ENCODE data around the gene UPF3A.
A peak's percentile ranks its signal among the peaks of the same experiment; 100 is the strongest.

Gene UPF3A

DNA sequence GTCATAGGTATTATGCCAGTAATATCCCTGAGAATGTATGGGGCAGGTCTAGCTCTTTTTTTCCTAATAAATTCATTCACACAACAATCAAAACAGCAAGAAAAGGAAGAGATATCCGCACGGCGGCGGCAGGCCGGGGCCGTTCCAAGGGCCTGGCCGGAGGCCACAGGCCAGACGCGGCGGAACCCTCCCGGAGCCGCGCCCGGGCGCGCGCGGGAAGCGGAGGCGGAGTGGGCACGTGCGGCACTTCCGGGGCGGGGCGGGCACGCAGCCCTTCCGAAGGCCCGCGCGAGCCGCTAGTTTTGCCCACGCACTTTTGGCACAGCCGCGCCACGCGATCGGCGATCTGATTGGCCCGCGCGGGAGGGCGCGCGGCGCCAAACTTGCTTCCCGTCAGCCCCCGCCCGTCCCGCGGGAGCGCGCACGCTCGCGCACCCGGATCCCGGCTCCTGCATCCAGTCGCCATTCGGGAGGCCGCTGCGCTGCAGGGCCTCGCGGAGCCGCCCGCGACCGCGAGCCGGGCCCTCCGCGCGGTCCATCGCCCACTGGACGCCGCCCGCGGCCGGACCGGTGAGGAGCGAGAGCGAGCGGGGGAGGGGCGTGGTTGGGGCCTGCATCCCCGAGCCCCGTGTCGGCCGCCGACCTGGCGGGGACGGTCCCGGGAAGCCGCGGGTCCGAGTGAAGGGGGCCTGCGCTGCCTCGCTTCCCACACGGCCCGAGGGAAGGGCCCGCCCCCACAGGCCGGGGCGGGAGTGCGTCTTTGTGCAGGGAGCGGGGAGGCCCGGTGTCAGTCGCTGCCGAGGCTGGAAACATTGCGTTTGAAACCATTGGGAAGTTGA, 32.9 kb downstream of the UPF3A start, which contains the start of gene CHAMP1:
TSS of gene CHAMP1 (plus strand) at position 430 of the 839 bp plus-strand sequence. CDS start 9,340 bp downstream, outside the sequence.
- Histone ChIP-seq H3K4me3 (peak within 1 kb of the TSS; percentile 89), H3K9me3 (ENCODE audit: low read depth, low read length) (no peaks in the 10 kb centered on the region), H3K9ac (ENCODE audit: insufficient read length) (peak within 1 kb of the TSS; percentile 98), H3K27ac (peak within 1 kb of the TSS; percentile 87), H3K36me3 (ENCODE audit: insufficient read depth, low read length) (peaks cover 18% of the 10 kb centered on the region)
- TF ChIP-seq POLR2AphosphoS5 (IDR thresholded peaks at IDR 0.05; ENCODE audit: borderline replicate concordance, low read depth, low read length) (peak; percentile 75), FOXP2 (optimal IDR thresholded peaks at IDR 0.05; ENCODE audit: control extremely low read depth, extremely low read length, insufficient read depth) (no peak)
- DNase-seq (ENCODE audit: low read depth, low spot score) = peak; percentile 51

DNA sequence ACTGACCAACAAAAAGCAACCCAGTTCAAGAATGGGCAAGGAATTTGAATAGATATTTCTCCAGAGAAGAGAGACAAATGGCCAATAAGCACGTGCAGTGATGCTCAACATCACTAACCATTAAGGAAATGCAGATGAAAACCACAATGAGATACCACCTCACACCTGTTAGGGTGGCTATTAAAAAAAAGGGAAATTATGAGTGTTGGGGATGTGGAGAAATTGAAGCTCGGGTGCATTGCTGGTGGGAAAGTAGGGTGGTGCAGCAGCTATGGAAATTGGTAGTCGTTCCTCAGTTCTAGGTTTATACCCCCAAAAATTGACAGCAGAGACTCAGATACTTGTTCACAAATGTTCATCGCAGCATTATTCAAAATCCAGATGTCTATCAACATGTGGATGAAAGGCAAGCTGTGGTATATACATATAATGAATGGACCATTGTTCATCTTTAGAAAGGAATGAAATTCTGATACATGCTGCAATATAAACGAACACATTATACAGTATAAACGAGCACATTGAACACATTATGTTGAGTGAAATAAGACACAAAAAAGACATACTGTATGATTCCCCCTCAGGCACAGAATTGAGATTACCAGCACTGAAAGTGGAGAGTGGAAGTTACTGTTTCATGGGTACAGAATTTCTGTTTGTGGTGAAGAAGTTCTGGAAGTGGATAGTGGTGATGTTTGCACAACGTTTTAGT, 33.8 kb downstream of the UPF3A start:
- Histone ChIP-seq H3K4me3 (peak overlapping the region; percentile 89), H3K27ac (peak overlapping the region; percentile 77), H3K9me3 (ENCODE audit: low read depth, low read length) (no peaks in the 10 kb centered on the region), H3K9ac (ENCODE audit: insufficient read length) (peak overlapping the region; percentile 98), H3K36me3 (ENCODE audit: insufficient read depth, low read length) (peaks cover 27% of the 10 kb centered on the region)
- TF ChIP-seq EZH2 (IDR thresholded peaks at IDR 0.05) (no peak), FOXP2 (optimal IDR thresholded peaks at IDR 0.05; ENCODE audit: control extremely low read depth, extremely low read length, insufficient read depth) (no peak), POLR2AphosphoS5 (IDR thresholded peaks at IDR 0.05; ENCODE audit: borderline replicate concordance, low read depth, low read length) (no peak)
- no peak for DNase-seq (ENCODE audit: low read depth, low spot score)

DNA sequence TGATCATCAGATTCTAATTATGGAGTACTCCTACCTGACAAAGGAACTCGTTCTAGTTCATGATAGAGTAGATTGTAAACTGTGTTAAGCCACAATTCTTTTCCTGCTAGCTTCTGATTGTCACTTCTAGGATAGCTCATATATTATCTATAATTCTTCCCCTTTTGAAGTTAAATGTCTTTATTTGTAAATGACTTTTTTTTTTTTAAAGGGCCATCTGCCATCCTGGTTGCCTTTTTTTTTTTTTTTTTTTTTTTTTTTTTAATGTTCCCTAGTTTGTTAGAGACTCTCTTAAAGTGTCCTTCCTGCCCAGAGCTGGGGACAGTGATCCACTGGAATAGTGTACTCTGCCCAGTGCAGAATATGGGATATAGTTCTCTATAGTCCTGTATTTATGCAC, 37.2 kb downstream of the UPF3A start:
- H3K36me3 ChIP-seq (ENCODE audit: insufficient read depth, low read length) = peaks cover 54% of the 10 kb centered on the region
- TF ChIP-seq POLR2AphosphoS5 (IDR thresholded peaks at IDR 0.05; ENCODE audit: borderline replicate concordance, low read depth, low read length) = no peak
- TF ChIP-seq EZH2 (IDR thresholded peaks at IDR 0.05) = no peak
- no peak for TF ChIP-seq FOXP2 (optimal IDR thresholded peaks at IDR 0.05; ENCODE audit: control extremely low read depth, extremely low read length, insufficient read depth)
- no peak overlapping the region for H3K27ac ChIP-seq
- no peak for DNase-seq (ENCODE audit: low read depth, low spot score)
- no peak overlapping the region for H3K4me3 ChIP-seq
- no peaks in the 10 kb centered on the region for H3K9me3 ChIP-seq (ENCODE audit: low read depth, low read length)
- no peak overlapping the region for H3K9ac ChIP-seq (ENCODE audit: insufficient read length)

DNA sequence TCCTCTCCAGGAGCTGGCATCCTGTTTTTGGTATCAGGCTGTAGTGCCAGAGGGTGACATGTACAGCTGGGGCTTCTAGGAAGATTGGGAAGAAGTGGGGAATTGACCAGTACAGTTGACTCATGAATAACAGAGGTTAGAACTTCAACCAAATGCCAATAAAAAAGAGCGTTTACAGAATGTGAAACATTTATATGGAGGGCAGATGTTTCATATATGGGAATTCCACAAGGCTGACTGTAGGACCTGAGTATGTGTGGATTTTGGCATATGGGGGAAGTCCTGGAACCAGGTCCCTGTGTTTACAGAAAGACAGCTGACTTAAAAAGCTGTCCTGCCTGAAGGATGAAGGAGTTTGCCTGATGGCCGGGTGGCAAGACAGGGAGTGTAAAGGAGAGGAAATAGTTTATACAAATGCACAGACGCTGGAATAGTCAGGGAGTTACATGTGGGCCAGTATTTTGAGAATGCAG, 38.1 kb downstream of the UPF3A start:
- Histone ChIP-seq H3K4me3 (no peak overlapping the region), H3K27ac (no peak overlapping the region; the same call in 1 of the 2 replicates), H3K36me3 (ENCODE audit: insufficient read depth, low read length) (peaks cover 63% of the 10 kb centered on the region), H3K9me3 (ENCODE audit: low read depth, low read length) (no peaks in the 10 kb centered on the region), H3K9ac (ENCODE audit: insufficient read length) (no peak overlapping the region)
- no peak for DNase-seq (ENCODE audit: low read depth, low spot score)
- TF ChIP-seq POLR2AphosphoS5 (IDR thresholded peaks at IDR 0.05; ENCODE audit: borderline replicate concordance, low read depth, low read length) = no peak
- no peak for TF ChIP-seq EZH2 (IDR thresholded peaks at IDR 0.05)
- TF ChIP-seq FOXP2 (optimal IDR thresholded peaks at IDR 0.05; ENCODE audit: control extremely low read depth, extremely low read length, insufficient read depth) = no peak

DNA sequence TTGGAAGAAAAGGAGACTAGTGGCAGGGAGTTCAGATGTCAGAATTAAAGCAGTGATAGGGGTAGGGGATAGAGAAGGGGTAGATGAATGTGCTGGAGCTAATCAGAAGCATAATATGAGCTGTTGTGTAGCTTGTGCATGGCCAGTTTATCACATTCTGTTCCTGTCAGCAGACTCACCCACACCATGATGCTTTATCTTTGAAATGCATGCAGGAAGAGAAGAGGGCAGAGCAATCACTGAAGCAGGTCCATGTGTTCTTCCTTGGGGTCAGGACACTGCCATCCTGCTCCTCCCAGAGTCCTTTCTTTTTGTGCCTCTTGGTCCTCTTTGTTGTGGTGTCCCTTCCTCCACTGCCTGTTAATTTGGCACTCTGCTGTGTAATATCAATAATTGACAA, 38.7 kb downstream of the UPF3A start:
- H3K36me3 ChIP-seq (ENCODE audit: insufficient read depth, low read length) = peaks cover 69% of the 10 kb centered on the region
- H3K9ac ChIP-seq (ENCODE audit: insufficient read length) = no peak overlapping the region
- no peak overlapping the region for H3K4me3 ChIP-seq
- no peaks in the 10 kb centered on the region for H3K9me3 ChIP-seq (ENCODE audit: low read depth, low read length)
- no peak overlapping the region; the same call in 1 of the 2 replicates for H3K27ac ChIP-seq
- DNase-seq (ENCODE audit: low read depth, low spot score) = no peak
- TF ChIP-seq POLR2AphosphoS5 (IDR thresholded peaks at IDR 0.05; ENCODE audit: borderline replicate concordance, low read depth, low read length) (no peak), FOXP2 (optimal IDR thresholded peaks at IDR 0.05; ENCODE audit: control extremely low read depth, extremely low read length, insufficient read depth) (no peak), EZH2 (IDR thresholded peaks at IDR 0.05) (no peak)

DNA sequence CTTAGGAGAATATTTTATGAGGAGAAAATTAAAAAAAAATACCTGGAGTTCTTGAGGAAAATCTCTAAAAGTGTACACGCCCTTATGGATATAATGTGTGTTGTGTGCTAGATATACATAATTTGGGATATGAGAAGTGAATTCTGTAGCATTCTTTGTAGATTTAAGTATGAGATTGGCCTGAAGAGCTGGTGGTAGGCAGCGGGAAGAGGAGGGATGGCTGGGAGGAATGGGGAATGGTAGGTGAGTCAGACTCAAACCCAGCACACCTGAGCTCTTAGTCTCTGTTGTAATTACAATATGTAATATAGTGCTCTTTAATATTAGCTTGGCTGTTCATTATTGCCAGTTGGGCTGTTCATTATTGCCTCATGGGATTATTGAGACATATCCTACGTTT, 39.9 kb downstream of the UPF3A start:
- TF ChIP-seq FOXP2 (optimal IDR thresholded peaks at IDR 0.05; ENCODE audit: control extremely low read depth, extremely low read length, insufficient read depth) = no peak
- TF ChIP-seq EZH2 (IDR thresholded peaks at IDR 0.05) = no peak
- TF ChIP-seq POLR2AphosphoS5 (IDR thresholded peaks at IDR 0.05; ENCODE audit: borderline replicate concordance, low read depth, low read length) = no peak
- DNase-seq (ENCODE audit: low read depth, low spot score) = no peak
- no peak overlapping the region for H3K4me3 ChIP-seq

DNA sequence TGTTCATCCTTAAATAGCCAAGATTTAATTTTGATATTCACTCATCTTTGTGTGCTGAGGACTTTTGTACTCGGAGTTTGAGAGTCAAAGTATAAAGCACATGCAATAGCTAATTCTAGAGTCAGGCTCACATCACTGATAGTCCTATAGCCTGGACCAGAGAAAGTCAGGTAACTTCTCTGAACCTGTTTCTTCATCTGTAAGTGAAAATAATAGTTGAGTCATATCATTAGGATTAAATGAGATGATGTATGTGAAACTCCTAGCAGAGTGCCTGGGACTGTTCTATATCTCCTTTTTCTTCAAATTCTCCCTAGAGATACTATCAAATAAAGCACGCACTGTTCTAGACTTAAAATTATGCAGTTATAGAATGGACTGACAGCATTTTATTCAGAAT, 41.9 kb downstream of the UPF3A start:
- Histone ChIP-seq H3K36me3 (ENCODE audit: insufficient read depth, low read length) (peaks cover 87% of the 10 kb centered on the region), H3K9me3 (ENCODE audit: low read depth, low read length) (no peaks in the 10 kb centered on the region), H3K9ac (ENCODE audit: insufficient read length) (no peak overlapping the region), H3K27ac (no peak overlapping the region), H3K4me3 (no peak overlapping the region)
- TF ChIP-seq POLR2AphosphoS5 (IDR thresholded peaks at IDR 0.05; ENCODE audit: borderline replicate concordance, low read depth, low read length) = no peak
- no peak for TF ChIP-seq FOXP2 (optimal IDR thresholded peaks at IDR 0.05; ENCODE audit: control extremely low read depth, extremely low read length, insufficient read depth)
- DNase-seq (ENCODE audit: low read depth, low spot score) = no peak

More for the DNA sequence above, 39.9 kb downstream of the UPF3A start:
- Histone ChIP-seq H3K9me3 (ENCODE audit: low read depth, low read length) (no peaks in the 10 kb centered on the region), H3K27ac (no peak overlapping the region), H3K36me3 (ENCODE audit: insufficient read depth, low read length) (peaks cover 80% of the 10 kb centered on the region), H3K9ac (ENCODE audit: insufficient read length) (no peak overlapping the region)

DNA sequence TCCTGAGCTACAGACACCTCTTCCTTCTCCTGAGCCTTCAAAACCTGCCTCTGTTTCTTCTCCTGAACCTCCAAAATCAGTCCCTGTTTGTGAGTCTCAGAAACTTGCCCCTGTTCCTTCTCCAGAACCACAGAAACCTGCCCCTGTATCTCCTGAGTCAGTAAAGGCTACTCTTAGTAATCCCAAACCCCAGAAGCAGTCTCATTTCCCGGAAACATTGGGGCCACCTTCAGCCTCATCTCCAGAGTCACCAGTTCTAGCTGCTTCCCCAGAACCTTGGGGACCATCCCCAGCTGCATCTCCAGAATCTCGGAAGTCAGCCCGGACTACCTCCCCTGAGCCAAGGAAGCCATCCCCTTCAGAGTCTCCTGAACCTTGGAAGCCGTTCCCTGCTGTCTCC, 42.9 kb downstream of the UPF3A start:
- no peak overlapping the region for H3K9ac ChIP-seq (ENCODE audit: insufficient read length)
- no peak overlapping the region for H3K4me3 ChIP-seq
- TF ChIP-seq POLR2AphosphoS5 (IDR thresholded peaks at IDR 0.05; ENCODE audit: borderline replicate concordance, low read depth, low read length) = no peak
- TF ChIP-seq EZH2 (IDR thresholded peaks at IDR 0.05) = no peak
- TF ChIP-seq FOXP2 (optimal IDR thresholded peaks at IDR 0.05; ENCODE audit: control extremely low read depth, extremely low read length, insufficient read depth) = no peak
- no peak overlapping the region for H3K27ac ChIP-seq
- H3K36me3 ChIP-seq (ENCODE audit: insufficient read depth, low read length) = peaks cover 83% of the 10 kb centered on the region
- H3K9me3 ChIP-seq (ENCODE audit: low read depth, low read length) = no peaks in the 10 kb centered on the region
- no peak for DNase-seq (ENCODE audit: low read depth, low spot score)
